GM19452 (cell line): ENCODE measurements around the gene GLB1L2.

Experiments
- ATAC-seq: cut with Tn5 transposase; IDR thresholded peaks from one replicate; pipeline ENCODE4 v1.9.1; 2021; ENCODE audit not compliant: unreplicated experiment

The GLB1L2 gene

GRCh38 chr11:134401825-134402809 lies 70.3 kb downstream of the GLB1L2 start:
- no peak for ATAC-seq

DNA sequence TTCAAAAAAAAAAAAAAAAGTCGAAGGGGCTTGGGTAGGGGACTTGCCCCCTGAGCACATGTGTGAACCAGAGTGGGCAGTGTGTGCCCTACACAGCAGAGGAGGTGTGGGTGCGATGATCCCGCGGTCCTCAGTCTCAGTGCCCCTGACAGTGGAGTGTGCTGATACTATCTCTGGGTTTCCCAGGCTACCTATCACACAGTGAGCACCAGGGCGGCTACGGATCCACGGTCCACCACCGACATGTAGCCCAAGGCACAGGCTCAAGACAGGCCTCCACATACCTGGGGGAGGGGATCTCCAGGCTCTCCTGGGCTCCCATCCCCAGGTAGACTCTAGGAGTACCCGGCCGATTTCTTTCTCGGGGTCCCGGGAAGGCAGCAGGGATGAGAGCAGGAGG lies 71.1 kb downstream of the GLB1L2 start:
- ATAC-seq, result no peak

GRCh38 chr11:134404575-134405341 lies 73.0 kb downstream of the GLB1L2 start:
- ATAC-seq, result no peak

- ATAC-seq, result no peak
These were observed 73.6 kb downstream of the GLB1L2 start for GRCh38 chr11:134405436-134405835.

GRCh38 chr11:134405841-134406240 lies 74.1 kb downstream of the GLB1L2 start:
- ATAC-seq, result no peak

GRCh38 chr11:134406264-134407185 lies 74.7 kb downstream of the GLB1L2 start:
- ATAC-seq, result no peak

DNA sequence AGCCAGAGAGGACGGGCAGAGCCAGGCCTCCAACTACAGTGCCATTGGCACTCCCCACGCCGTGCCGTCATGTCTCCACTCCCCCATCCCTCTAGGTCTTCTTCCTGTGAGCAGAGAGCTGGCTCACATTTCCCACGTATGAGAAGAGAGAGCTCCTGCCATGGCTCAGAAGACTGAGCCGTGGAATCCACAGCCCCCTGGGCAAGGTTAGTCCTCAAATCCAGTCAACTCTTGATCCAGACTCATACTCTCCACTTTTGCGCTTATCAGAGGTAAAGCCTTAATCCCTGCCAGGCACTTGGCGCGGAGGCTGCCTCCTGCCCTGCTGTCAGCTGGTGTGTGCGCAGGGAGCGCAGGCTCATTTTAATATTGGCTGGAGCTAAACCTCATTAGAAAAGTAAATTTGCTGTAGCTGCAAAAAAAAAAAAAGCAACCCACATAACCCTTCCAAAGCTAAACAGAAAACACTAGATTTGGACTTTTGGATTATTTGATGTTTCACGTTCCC lies 75.6 kb downstream of the GLB1L2 start:
- ATAC-seq, result no peak

GRCh38 chr11:134407923-134408322 lies 76.1 kb downstream of the GLB1L2 start:
- no peak for ATAC-seq

- ATAC-seq, result no peak
These were observed 78.0 kb downstream of the GLB1L2 start for GRCh38 chr11:134409552-134410429.

DNA sequence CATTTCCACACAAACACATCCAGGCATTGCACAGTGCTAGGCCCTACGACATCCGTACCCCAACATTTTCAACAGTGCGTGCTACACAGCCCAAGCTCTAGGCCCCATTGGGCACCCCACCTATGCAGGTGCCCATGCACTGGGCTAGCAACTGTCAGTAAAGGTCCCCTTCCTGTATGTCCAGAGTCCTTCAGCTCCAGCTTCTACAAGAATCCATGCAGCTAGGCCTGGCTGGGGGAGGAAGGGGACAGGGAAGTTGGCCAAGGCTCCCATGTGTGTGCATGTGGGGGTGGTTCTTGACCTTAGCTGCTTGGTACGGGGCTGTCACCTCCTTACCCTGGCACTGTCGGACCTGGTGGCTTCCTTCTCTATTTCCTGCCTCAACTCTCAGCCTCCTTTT lies 79.0 kb downstream of the GLB1L2 start:
- no peak for ATAC-seq

- ATAC-seq, result no peak
These were observed 80.6 kb downstream of the GLB1L2 start, which contains the start of gene B3GAT1 for GRCh38 chr11:134412203-134413042. B3GAT1 (minus strand) TSS chr11:134412242; CDS start chr11:134387659, 24,583 bp downstream.

- ATAC-seq, result no peak
These were observed 81.4 kb downstream of the GLB1L2 start for GRCh38 chr11:134413043-134413825.

GRCh38 chr11:134413826-134414731 lies 82.3 kb downstream of the GLB1L2 start:
- ATAC-seq, result no peak

DNA sequence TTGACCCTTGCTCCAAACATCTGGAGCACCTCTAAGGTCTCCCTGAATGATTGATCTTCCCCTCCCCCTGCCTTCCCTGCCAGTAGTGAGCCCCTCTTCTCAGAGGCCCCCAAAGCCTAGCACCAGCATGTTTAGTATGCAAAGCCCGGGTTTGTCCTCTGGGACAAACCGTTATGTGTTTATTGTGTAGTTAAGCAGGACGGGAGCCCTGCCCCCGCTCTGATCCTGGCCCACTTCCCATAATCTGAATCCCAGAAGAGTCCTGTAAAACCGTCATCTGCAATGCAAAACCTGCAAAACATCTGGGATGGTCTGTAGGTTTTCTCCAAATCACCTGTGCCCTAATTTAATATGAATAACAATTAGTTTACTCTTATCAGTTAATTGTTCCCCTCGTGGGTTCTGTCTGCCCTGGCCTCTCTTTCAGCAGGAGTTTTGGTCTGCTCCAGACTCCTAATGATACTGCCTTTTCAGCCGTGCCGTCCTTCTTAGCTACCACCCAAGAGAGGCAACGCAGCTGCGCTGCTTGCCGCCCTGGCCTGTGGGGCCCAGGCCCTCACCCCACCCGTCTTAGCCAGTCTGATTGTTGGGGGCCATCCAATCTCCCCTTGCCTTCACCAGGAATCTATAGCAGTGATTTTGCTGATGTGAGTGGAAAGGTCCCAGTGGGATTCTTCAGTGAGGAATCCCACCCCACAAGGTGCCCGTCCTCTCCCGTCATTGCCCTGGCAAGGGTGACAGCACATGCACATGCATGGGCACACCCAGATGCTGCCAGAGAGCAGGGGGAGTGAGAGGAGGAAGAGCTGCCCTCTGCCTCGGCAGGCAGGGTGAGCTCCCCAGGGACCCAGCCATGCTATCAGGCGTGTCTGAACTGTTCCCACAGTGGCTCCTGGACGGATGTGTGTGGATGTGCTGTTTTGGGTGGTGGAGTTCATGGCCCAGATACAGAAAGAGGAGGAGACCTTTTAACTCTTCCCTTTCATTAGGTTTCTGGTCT lies 83.3 kb downstream of the GLB1L2 start:
- ATAC-seq, result no peak

- ATAC-seq, result no peak
These were observed 84.9 kb downstream of the GLB1L2 start for GRCh38 chr11:134416726-134417125.
